Right cardiac atrium (tissue), 5 donors: ENCODE results near the gene KSR1. TPM values are rescaled to one million over a fixed set of nuclear protein-coding genes. Genes with fewer than 3 reads are reported as not detected.
"Not testable (repeated sequence)": the region's sequence is repeated elsewhere in the genome, so short reads cannot be mapped to it uniquely, and the experiment has no call there.

ENCODE experiments used
- ATAC-seq, 2 donors: fragments of 200-7000 bp; cut with Tn5 transposase; one replicate each; pipeline versions ENCODE4 v1.8.0 to v1.9.1; 2020; ENCODE audit warnings: moderate library complexity in 2 of 2, mild to moderate bottlenecking in 1 of 2
- DNase-seq, 3 donors: peaks; one replicate each; pipeline ENCODE4 v3.0.0-alpha.2; 2020
- H3K27ac ChIP-seq: one replicate; pipeline ENCODE4 v1.5.1; 2013; ENCODE audit warnings: mild to moderate bottlenecking, low read length, control low read depth, moderate library complexity
- H3K27me3 ChIP-seq: one replicate; pipeline ENCODE4 v1.6.1; 2013; ENCODE audit not compliant: control insufficient read depth, insufficient read depth
- H3K4me1 ChIP-seq: one replicate; pipeline ENCODE4 v1.6.1; 2013; ENCODE audit warnings: low read length; ENCODE audit not compliant: control insufficient read depth, insufficient read depth
- H3K4me3 ChIP-seq: one replicate; pipeline ENCODE4 v1.5.1; 2013; ENCODE audit warnings: low read length, control low read depth
- H3K9me3 ChIP-seq: one replicate; pipeline ENCODE4 v1.6.1; 2013; ENCODE audit warnings: low read length; ENCODE audit not compliant: control insufficient read depth
- WGBS: extraction: QIAGEN DNeasy Blood & Tissue Kit; methylation state at CpG from one replicate; pipeline ENCODE4 v1.1.7; 2013; 5-methylcytosine and 5-hydroxymethylcytosine counted together
- intact Hi-C, 4 donors: fragments of 100-400 bp; cut with DNase I; formaldehyde crosslinking; loops; one replicate each; pipeline versions ENCODE4 v1.11.0 to v1.14.0; 2022 to 2023
- long read RNA-seq, 4 donors: library from polyadenylated mRNA; unstranded; transcript quantifications; one replicate each; pipeline ENCODE4 v2.0.0, GENCODE V29; 2020 to 2021
- polyA plus RNA-seq: library from polyadenylated mRNA; stranded (reverse); fragments of 200-250 nt; gene quantifications from one replicate; pipeline ENCODE4 v1.2.3, GENCODE V29; 2013
- total RNA-seq, 4 donors: library from RNA; stranded (reverse); fragmentation: NEBNext Ultra II Directional; extraction: Animal tissue kit (Norgen Biotek cat#: 25700); gene quantifications; one replicate each; pipeline ENCODE4 v1.2.1, GENCODE V29; 2021
- donor health status: healthy with polysubstance abuse.
- donor health status: DM: no; HTN: yes; CAD: no.
- donor health status: DM: no; HTN: no; CAD: no.
- donor health status: DM: no; HTN: yes; CAD: no; lungs with severe emphysema.
- donor health status: DM: yes; HTN: yes; CAD: no.

The KSR1 gene
- total RNA-seq = 10 to 100 TPM; 13.1 to 22.7 (median 14.1) TPM
- polyA plus RNA-seq = 8.7 TPM
- long read RNA-seq, donor 1, partial matches to known transcripts = 0 of 3 reads
- long read RNA-seq, donor 1, other reads (novel, unspliced or antisense) = 3 of 3 reads
- long read RNA-seq, donor 2, partial matches to known transcripts = 0 of 1 reads
- long read RNA-seq, donor 2, other reads (novel, unspliced or antisense) = 1 of 1 reads
- long read RNA-seq, donor 3, partial matches to known transcripts = 5 of 8 reads
- long read RNA-seq, donor 3, other reads (novel, unspliced or antisense) = 3 of 8 reads
- long read RNA-seq, donor 4, partial matches to known transcripts = 1 of 3 reads
- long read RNA-seq, donor 4, other reads (novel, unspliced or antisense) = 2 of 3 reads

GRCh38 chr17:27455914-27456680 is at the start of gene KSR1:
KSR1 (plus strand) TSS chr17:27456448; CDS start chr17:27456644, 196 bp downstream.
- H3K4me3 ChIP-seq = peak within 1 kb of the TSS; percentile 92
- H3K27me3 ChIP-seq = no peaks in the 10 kb centered on the region
- DNase-seq (peak; percentile 82 to 93 (median 90)), ATAC-seq (peak; percentile 94)
- WGBS = under 1% methylated on average over 86 of the region's 88 CpGs
- H3K27ac ChIP-seq = peak within 1 kb of the TSS; percentile 55
- no peaks in the 10 kb centered on the region for H3K9me3 ChIP-seq
- H3K4me1 ChIP-seq = peaks cover 5% of the 10 kb centered on the region
- intact Hi-C loops = loop anchor here (5.0 to 10.0 kb wide), 4 partner anchors 101 to 211 kb away; no protein-coding TSS in a partner anchor

- no peak overlapping the region for H3K4me3 ChIP-seq
- DNase-seq (no peak), ATAC-seq (peak; percentile 38 to 55)
- no peaks in the 10 kb centered on the region for H3K27me3 ChIP-seq
- no peaks in the 10 kb centered on the region for H3K9me3 ChIP-seq
- peaks cover 7% of the 10 kb centered on the region for H3K4me1 ChIP-seq
- WGBS = 41% methylated on average over 6 of the region's 6 CpGs
- intact Hi-C loops = no loop called here
- no peak overlapping the region for H3K27ac ChIP-seq
Measured at GRCh38 chr17:27407916-27408864, 48.1 kb upstream of the KSR1 start.

- H3K9me3 ChIP-seq = no peaks in the 10 kb centered on the region
- no peak overlapping the region for H3K4me3 ChIP-seq
- 61% methylated on average over 4 of the region's 4 CpGs for WGBS
- peak; percentile 33 to 35 for ATAC-seq
- no peak overlapping the region for H3K27ac ChIP-seq
- no peaks in the 10 kb centered on the region for H3K27me3 ChIP-seq
- intact Hi-C loops = no loop called here
- H3K4me1 ChIP-seq = peaks cover 7% of the 10 kb centered on the region
- DNase-seq = no peak
Measured at GRCh38 chr17:27408891-27409290, 47.4 kb upstream of the KSR1 start.

GRCh38 chr17:27412158-27412557 is 44.1 kb upstream of the KSR1 start:
- H3K4me1 ChIP-seq, H3K27ac ChIP-seq, H3K9me3 ChIP-seq, intact Hi-C loops, ATAC-seq, H3K27me3 ChIP-seq, DNase-seq, H3K4me3 ChIP-seq: not testable (repeated sequence)
- 85% methylated on average over 9 of the region's 9 CpGs for WGBS

GRCh38 chr17:27413315-27413714 is 42.9 kb upstream of the KSR1 start:
- no peak overlapping the region for H3K27ac ChIP-seq
- ATAC-seq (no peak), DNase-seq (no peak)
- peaks cover 4% of the 10 kb centered on the region for H3K4me1 ChIP-seq
- no peak overlapping the region for H3K4me3 ChIP-seq
- 52% methylated on average over 2 of the region's 2 CpGs for WGBS
- H3K9me3 ChIP-seq = no peaks in the 10 kb centered on the region
- intact Hi-C loops = no loop called here
- H3K27me3 ChIP-seq = no peaks in the 10 kb centered on the region

- DNase-seq (no peak), ATAC-seq (no peak)
- H3K4me1 ChIP-seq = peaks cover 3% of the 10 kb centered on the region
- WGBS = 85% methylated on average over 3 of the region's 3 CpGs
- H3K4me3 ChIP-seq = no peak overlapping the region
- intact Hi-C loops = no loop called here
- H3K9me3 ChIP-seq = no peaks in the 10 kb centered on the region
- H3K27ac ChIP-seq = no peak overlapping the region
- H3K27me3 ChIP-seq = no peaks in the 10 kb centered on the region
Measured at GRCh38 chr17:27413792-27414191, 42.5 kb upstream of the KSR1 start.

GRCh38 chr17:27414271-27414670 is 42.0 kb upstream of the KSR1 start:
- H3K27ac ChIP-seq = no peak overlapping the region
- no peaks in the 10 kb centered on the region for H3K9me3 ChIP-seq
- 75% methylated on average over 3 of the region's 3 CpGs for WGBS
- H3K27me3 ChIP-seq = no peaks in the 10 kb centered on the region
- ATAC-seq (no peak), DNase-seq (no peak)
- intact Hi-C loops = no loop called here
- H3K4me1 ChIP-seq = no peaks in the 10 kb centered on the region
- H3K4me3 ChIP-seq = no peak overlapping the region

GRCh38 chr17:27414694-27415093 is 41.6 kb upstream of the KSR1 start:
- Histone ChIP-seq H3K4me3 (no peak overlapping the region), H3K27ac (no peak overlapping the region), H3K27me3 (no peaks in the 10 kb centered on the region), H3K4me1 (no peaks in the 10 kb centered on the region), H3K9me3 (no peaks in the 10 kb centered on the region)
- no peak for DNase-seq
- ATAC-seq = no peak
- WGBS = 81% methylated on average over 6 of the region's 6 CpGs
- intact Hi-C loops = no loop called here

- H3K27me3 ChIP-seq = no peaks in the 10 kb centered on the region
- H3K4me1 ChIP-seq = no peaks in the 10 kb centered on the region
- no peak overlapping the region for H3K27ac ChIP-seq
- no peak for ATAC-seq
- no peaks in the 10 kb centered on the region for H3K9me3 ChIP-seq
- DNase-seq = no peak
- WGBS = 60% methylated on average over 6 of the region's 6 CpGs
- H3K4me3 ChIP-seq = no peak overlapping the region
- intact Hi-C loops = no loop called here
Measured at GRCh38 chr17:27415120-27415795, 41.0 kb upstream of the KSR1 start.

- DNase-seq (no peak), ATAC-seq (no peak)
- H3K27ac ChIP-seq = no peak overlapping the region
- intact Hi-C loops = no loop called here
- 94% methylated on average over 13 of the region's 13 CpGs for WGBS
- no peaks in the 10 kb centered on the region for H3K27me3 ChIP-seq
- no peak overlapping the region for H3K4me3 ChIP-seq
- H3K9me3 ChIP-seq = no peaks in the 10 kb centered on the region
- H3K4me1 ChIP-seq = no peaks in the 10 kb centered on the region
Measured at GRCh38 chr17:27417596-27418365, 38.5 kb upstream of the KSR1 start.
